WTC11 (cell line): Measurements from ENCODE around the gene GASK1A. TPM values are rescaled to one million over a fixed set of nuclear protein-coding genes. Genes with fewer than 3 reads are reported as not detected.

Experiments used
- ATAC-seq: fragments of 200-7000 bp; cut with Tn5 transposase; 2 replicates; pipeline ENCODE4 v1.10.0; 2021; ENCODE audit warnings: mild to moderate bottlenecking, moderate library complexity
- CTCF ChIA-PET: fragments of 300-600 bp; sonication (Branson Sonifier 250); formaldehyde crosslinking; loops from one replicate; lab custom pipeline; 2021; ENCODE audit warnings: antibody characterized with exemption; lab: Charles Lee
- POLR2A ChIA-PET: fragments of 350-600 bp; sonication (Branson Sonifier 250); formaldehyde crosslinking; loops from one replicate; lab custom pipeline; 2021; ENCODE audit warnings: antibody characterized with exemption; lab: Charles Lee
- DNase-seq: peaks from one replicate; pipeline ENCODE4 v3.0.0; 2021; ENCODE audit warnings: low spot score
- H3K27ac Mint-ChIP-seq: 2 replicates; pipeline ENCODE4 v1.8.0; 2021; ENCODE audit warnings: mixed read lengths
- H3K27me3 Mint-ChIP-seq: 2 replicates; pipeline ENCODE4 v1.8.0; 2021; ENCODE audit warnings: low read depth, mild to moderate bottlenecking, moderate library complexity, mixed read lengths
- H3K36me3 Mint-ChIP-seq: 2 replicates; pipeline ENCODE4 v1.8.0; 2021; ENCODE audit warnings: mixed read lengths
- H3K4me1 Mint-ChIP-seq: 2 replicates; pipeline ENCODE4 v1.8.0; 2022; ENCODE audit warnings: mixed read lengths
- H3K4me3 Mint-ChIP-seq: 2 replicates; pipeline ENCODE4 v1.8.0; 2021; ENCODE audit warnings: mild to moderate bottlenecking, moderate library complexity, mixed read lengths
- H3K9me3 Mint-ChIP-seq: 2 replicates; pipeline ENCODE4 v1.8.0; 2021; ENCODE audit warnings: mixed read lengths
- AFF4 ChIP-seq: sonication (generic); formaldehyde crosslinking; IDR thresholded peaks from 2 replicates; pipeline ENCODE4 v1.8.1; 2023; ENCODE audit warnings: mild to moderate bottlenecking, missing genetic modification reagents, borderline replicate concordance
- AR ChIP-seq: fragments of 250-450 bp; sonication (Bioruptor Pico); IDR thresholded peaks from 2 replicates; pipeline ENCODE4 v1.9.0; 2021; ENCODE audit warnings: mild to moderate bottlenecking
- ATF3 ChIP-seq: sonication (generic); formaldehyde crosslinking; conservative IDR thresholded peaks from 2 replicates; pipeline ENCODE4 v1.8.1; 2022; ENCODE audit warnings: mild to moderate bottlenecking, missing genetic modification reagents
- CDX4 ChIP-seq: fragments of 250-450 bp; sonication (Bioruptor Pico); IDR thresholded peaks from 2 replicates; pipeline ENCODE4 v1.9.0; 2021; ENCODE audit warnings: moderate library complexity, mild to moderate bottlenecking, inconsistent platforms, borderline replicate concordance
- ESRRA ChIP-seq: sonication (generic); formaldehyde crosslinking; IDR thresholded peaks from 2 replicates; pipeline ENCODE4 v1.8.1; 2022; ENCODE audit warnings: mild to moderate bottlenecking, missing genetic modification reagents, borderline replicate concordance
- FOXP4 ChIP-seq: sonication (generic); formaldehyde crosslinking; IDR thresholded peaks from 2 replicates; pipeline ENCODE4 v1.8.0; 2022; ENCODE audit warnings: mild to moderate bottlenecking, missing genetic modification reagents
- HMGXB4 ChIP-seq: sonication (generic); formaldehyde crosslinking; IDR thresholded peaks from 2 replicates; pipeline ENCODE4 v1.8.1; 2023; ENCODE audit warnings: mild to moderate bottlenecking, moderate library complexity, missing genetic modification reagents
- PRDM15 ChIP-seq: sonication (generic); formaldehyde crosslinking; IDR thresholded peaks from 2 replicates; pipeline ENCODE4 v1.8.0; 2022; ENCODE audit warnings: missing genetic modification reagents
- PRRX2 ChIP-seq: fragments of 250-450 bp; sonication (Bioruptor Pico); IDR thresholded peaks from 2 replicates; pipeline ENCODE4 v1.8.0; 2021; ENCODE audit warnings: mild to moderate bottlenecking
- RELA ChIP-seq: sonication (generic); formaldehyde crosslinking; IDR thresholded peaks from 2 replicates; pipeline ENCODE4 v1.8.1; 2022; ENCODE audit warnings: missing genetic modification reagents, mild to moderate bottlenecking, borderline replicate concordance
- SMAD3 ChIP-seq: sonication (generic); formaldehyde crosslinking; IDR thresholded peaks from 2 replicates; pipeline ENCODE4 v1.8.0; 2022; ENCODE audit warnings: missing genetic modification reagents, mild to moderate bottlenecking, borderline replicate concordance
- SOX15 ChIP-seq: fragments of 250-450 bp; sonication (Bioruptor Pico); IDR thresholded peaks from 2 replicates; pipeline ENCODE4 v1.9.0; 2021; ENCODE audit warnings: mild to moderate bottlenecking
- TCF7 ChIP-seq: sonication (generic); formaldehyde crosslinking; IDR thresholded peaks from 2 replicates; pipeline ENCODE4 v1.8.0; 2022; ENCODE audit warnings: mild to moderate bottlenecking, low read depth, missing genetic modification reagents, moderate library complexity
- ZNF219 ChIP-seq: sonication (generic); formaldehyde crosslinking; IDR thresholded peaks from 2 replicates; pipeline ENCODE4 v1.8.0; 2023; ENCODE audit warnings: missing genetic modification reagents, mild to moderate bottlenecking, borderline replicate concordance
- ZNF532 ChIP-seq: fragments of 250-450 bp; sonication (Bioruptor Pico); IDR thresholded peaks from 2 replicates; pipeline ENCODE4 v1.9.0; 2021; ENCODE audit warnings: mild to moderate bottlenecking, borderline replicate concordance
- total RNA-seq: library from RNA; stranded (reverse); gene quantifications from 3 replicates; pipeline ENCODE4 v1.2.3, GENCODE V29; 2021

Gene GASK1A
- total RNA-seq, 1 experiment from 2014 or later, result 9.6 TPM

GRCh38 chr3:43073836-43074220 is 94.7 kb downstream of the GASK1A start (continued):
- TF ChIP-seq ATF3 (CRISPR knock-in tag), result no peak
- TF ChIP-seq SMAD3 (CRISPR knock-in tag), result no peak
- TF ChIP-seq ZNF219 (CRISPR knock-in tag), result no peak
- no peak for TF ChIP-seq ZNF532 (CRISPR knock-in tag)
- no peak for TF ChIP-seq AFF4 (CRISPR knock-in tag)

GRCh38 chr3:43074482-43074881 is 95.4 kb downstream of the GASK1A start:
- Mint-ChIP-seq H3K27ac (no peak overlapping the region), H3K4me3 (no peak overlapping the region), H3K4me1 (no peaks in the 10 kb centered on the region), H3K27me3 (no peaks in the 10 kb centered on the region; the same call in 1 of the 2 replicates), H3K9me3 (peaks cover 3% of the 10 kb centered on the region; the same call in 1 of the 2 replicates), H3K36me3 (peaks cover 7% of the 10 kb centered on the region)
- no peak for DNase-seq
- ChIA-PET POLR2A (no interaction called here), CTCF (no interaction called here)
- ATAC-seq, result no peak
- TF ChIP-seq PRRX2 (CRISPR knock-in tag) (no peak), ESRRA (CRISPR knock-in tag) (no peak), HMGXB4 (CRISPR knock-in tag) (no peak), TCF7 (CRISPR knock-in tag) (no peak), SOX15 (CRISPR knock-in tag) (no peak), ATF3 (CRISPR knock-in tag) (no peak), AR (CRISPR knock-in tag) (no peak), FOXP4 (CRISPR knock-in tag) (no peak), RELA (no peak), CDX4 (CRISPR knock-in tag) (no peak), PRDM15 (CRISPR knock-in tag) (no peak)
